Pancreas (tissue), 10 donors: ENCODE measurements around the gene NFKBIZ. TPM values are rescaled to one million over a fixed set of nuclear protein-coding genes. Genes with fewer than 3 reads are reported as not detected.
A peak's percentile ranks its signal among the peaks of the same experiment; 100 is the strongest.

ENCODE experiments used
- ATAC-seq, 4 donors: fragments of 200-7000 bp; cut with Tn5 transposase; one replicate each; pipeline versions ENCODE4 v1.8.0 to v1.9.1; 2020; ENCODE audit warnings: mild to moderate bottlenecking in 4 of 4, moderate library complexity in 4 of 4
- DNase-seq, 6 donors: peaks; one replicate each; pipeline ENCODE4 v3.0.0-alpha.2; 2020
- FAIRE-seq: peaks from 2 replicates; lab custom pipeline; 2012; peaks lifted over from hg19 to GRCh38; lab: Jason Lieb, UNC
- H3K27ac ChIP-seq, 4 donors: fragments of 200-600 bp; sonication (generic); 1 replicate in 3 of 4; 2 replicates in 1 of 4; pipeline versions ENCODE4 v1.5.0 to v1.8.0; 2020
- H3K27me3 ChIP-seq, 4 donors: fragments of 200-600 bp; one replicate each; pipeline ENCODE4 v1.8.0; 2021
- H3K36me3 ChIP-seq, 3 donors: fragments of 200-600 bp; sonication (generic) in 1 of 3; one replicate each; pipeline versions ENCODE4 v1.5.0 to v1.8.0; 2020 to 2021
- H3K4me1 ChIP-seq, 3 donors: fragments of 200-600 bp; one replicate each; pipeline ENCODE4 v1.8.0; 2021
- H3K4me3 ChIP-seq, 4 donors: fragments of 200-600 bp; sonication (generic) in 2 of 4; one replicate each; pipeline versions ENCODE4 v1.5.0 to v1.8.0; 2020 to 2021
- H3K9me3 ChIP-seq, 4 donors: fragments of 200-600 bp; one replicate each; pipeline ENCODE4 v1.8.0; 2021
- CTCF ChIP-seq, 4 donors: fragments of 200-600 bp; sonication (generic) in 3 of 4; IDR thresholded peaks; one replicate each; pipeline versions ENCODE4 v1.5.0 to v1.8.0; 2021; ENCODE audit warnings: antibody characterized with exemption in 4 of 4
- WGBS, 2 donors: extraction: QIAGEN DNeasy Blood & Tissue Kit; methylation state at CpG; one replicate each; pipeline ENCODE4 v1.1.7; 2013; 5-methylcytosine and 5-hydroxymethylcytosine counted together
- intact Hi-C, 3 donors: fragments of 100-400 bp; cut with DNase I; formaldehyde crosslinking; loops; one replicate each; pipeline versions ENCODE4 v1.11.1 to v1.14.2; 2022
- polyA plus RNA-seq, 2 donors: library from polyadenylated mRNA; stranded (reverse); fragments of 200-250 nt; gene quantifications; one replicate each; pipeline ENCODE4 v1.2.3, GENCODE V29; 2013
- total RNA-seq, 6 donors: library from RNA; stranded (reverse); fragmentation: NEBNext Ultra II Directional in 4 of 6; extraction: Animal tissue kit (Norgen Biotek cat#: 25700) in 4 of 6; gene quantifications; one replicate each; pipeline versions ENCODE4 v1.2.1 to v1.2.4, GENCODE V29; 2021 to 2023
- donor health status: healthy with polysubstance abuse.
- donor health status: DM: no; HTN: no; CAD: no; lungs with moderate emphysema.
- donor health status: DM: no; HTN: no; CAD: no.
- donor health status: control.
- donor health status: control.
- donor health status: Bipolar disorder and iron deficiency.
- donor health status: DM: yes; HTN: yes; CAD: no.
- donor health status: DM: no; HTN: no; CAD: no.
- donor health status: DM: no; HTN: no; CAD: no.
- donor health status: DM: yes; HTN: yes; CAD: no.

The NFKBIZ gene
- total and polyA plus RNA-seq, 8 donors: 16.5 to 90.7 (median 30.3) TPM

- FAIRE-seq (no peak), ATAC-seq (no peak), DNase-seq (no peak)
- H3K27ac ChIP-seq: no peak overlapping the region
- H3K4me1 ChIP-seq: peaks cover 4 to 18% (median 6%) of the 10 kb centered on the region in 3 donors
- no peaks in the 10 kb centered on the region for H3K9me3 ChIP-seq
- TF ChIP-seq CTCF (IDR thresholded peaks at IDR 0.05): no peak
- no peaks in the 10 kb centered on the region for H3K36me3 ChIP-seq
- intact Hi-C loops: no loop called here
- no peak overlapping the region for H3K4me3 ChIP-seq
- WGBS, 2 donors: 78 to 79% methylated on average over 5 of the region's 5 CpGs
- H3K27me3 ChIP-seq: no peaks in the 10 kb centered on the region
These were observed 25.8 kb upstream of the NFKBIZ start for GRCh38 chr3:101823525-101823924.

- ATAC-seq (no peak), DNase-seq (no peak), FAIRE-seq (no peak)
- peaks cover 4 to 30% (median 6%) of the 10 kb centered on the region in 3 donors for H3K4me1 ChIP-seq
- H3K27ac ChIP-seq: no peak overlapping the region
- intact Hi-C loops: no loop called here
- H3K9me3 ChIP-seq: no peaks in the 10 kb centered on the region
- no peak for TF ChIP-seq CTCF (IDR thresholded peaks at IDR 0.05)
- no peaks in the 10 kb centered on the region for H3K27me3 ChIP-seq
- no peaks in the 10 kb centered on the region for H3K36me3 ChIP-seq
- no peak overlapping the region for H3K4me3 ChIP-seq
- WGBS, 2 donors: 69 to 71% methylated on average over 3 of the region's 3 CpGs
These were observed 24.6 kb upstream of the NFKBIZ start for GRCh38 chr3:101824702-101825101.

- no peak for TF ChIP-seq CTCF (IDR thresholded peaks at IDR 0.05)
- no peaks in the 10 kb centered on the region for H3K27me3 ChIP-seq
- no peak for FAIRE-seq
- DNase-seq: no peak
- no peak overlapping the region for H3K4me3 ChIP-seq
- no peaks in the 10 kb centered on the region for H3K9me3 ChIP-seq
- ATAC-seq: peak in 3 of 4 donors; percentile 10 to 29 (median 29)
- 32 to 34% methylated on average over 2 of the region's 2 CpGs for WGBS, 2 donors
- no peaks in the 10 kb centered on the region for H3K36me3 ChIP-seq
- intact Hi-C loops: no loop called here
- H3K4me1 ChIP-seq: peaks cover 4 to 31% (median 6%) of the 10 kb centered on the region in 3 donors
- peak overlapping the region in 3 of 4 donors; percentile 17 to 91 (median 89) for H3K27ac ChIP-seq
These were observed 23.3 kb upstream of the NFKBIZ start for GRCh38 chr3:101825904-101826445.

GRCh38 chr3:101827211-101828174, 21.8 kb upstream of the NFKBIZ start:
- DNase-seq: peak; percentile 35 to 83 (median 60)
- peak; percentile 20 for FAIRE-seq
- Histone ChIP-seq H3K9me3 (no peaks in the 10 kb centered on the region), H3K36me3 (no peaks in the 10 kb centered on the region), H3K27me3 (no peaks in the 10 kb centered on the region), H3K27ac (peak overlapping the region; percentile 59 to 91 (median 81)), H3K4me1 (peaks cover 4 to 31% (median 6%) of the 10 kb centered on the region in 3 donors), H3K4me3 (peak overlapping the region; percentile 18 to 53 (median 36))
- intact Hi-C loops: no loop called here
- ATAC-seq: peak; percentile 73 to 89 (median 88)
- no peak for TF ChIP-seq CTCF (IDR thresholded peaks at IDR 0.05)
- WGBS, 2 donors: 3 to 5% methylated on average over 30 of the region's 30 CpGs
